GM18907 (cell line): Measurements from ENCODE around the gene LTF.
"Not testable (repeated sequence)": the region's sequence is repeated elsewhere in the genome, so short reads cannot be mapped to it uniquely, and the experiment has no call there.

Experiments used
- ATAC-seq: cut with Tn5 transposase; IDR thresholded peaks from one replicate; pipeline ENCODE4 v1.9.1; 2021; ENCODE audit warnings: mild to moderate bottlenecking, moderate library complexity; ENCODE audit not compliant: unreplicated experiment

Gene LTF

GRCh38 chr3:46398186-46398955 lies 66.3 kb downstream of the LTF start:
- no peak for ATAC-seq

- no peak for ATAC-seq
These were observed 67.6 kb downstream of the LTF start for GRCh38 chr3:46397111-46397510.

DNA sequence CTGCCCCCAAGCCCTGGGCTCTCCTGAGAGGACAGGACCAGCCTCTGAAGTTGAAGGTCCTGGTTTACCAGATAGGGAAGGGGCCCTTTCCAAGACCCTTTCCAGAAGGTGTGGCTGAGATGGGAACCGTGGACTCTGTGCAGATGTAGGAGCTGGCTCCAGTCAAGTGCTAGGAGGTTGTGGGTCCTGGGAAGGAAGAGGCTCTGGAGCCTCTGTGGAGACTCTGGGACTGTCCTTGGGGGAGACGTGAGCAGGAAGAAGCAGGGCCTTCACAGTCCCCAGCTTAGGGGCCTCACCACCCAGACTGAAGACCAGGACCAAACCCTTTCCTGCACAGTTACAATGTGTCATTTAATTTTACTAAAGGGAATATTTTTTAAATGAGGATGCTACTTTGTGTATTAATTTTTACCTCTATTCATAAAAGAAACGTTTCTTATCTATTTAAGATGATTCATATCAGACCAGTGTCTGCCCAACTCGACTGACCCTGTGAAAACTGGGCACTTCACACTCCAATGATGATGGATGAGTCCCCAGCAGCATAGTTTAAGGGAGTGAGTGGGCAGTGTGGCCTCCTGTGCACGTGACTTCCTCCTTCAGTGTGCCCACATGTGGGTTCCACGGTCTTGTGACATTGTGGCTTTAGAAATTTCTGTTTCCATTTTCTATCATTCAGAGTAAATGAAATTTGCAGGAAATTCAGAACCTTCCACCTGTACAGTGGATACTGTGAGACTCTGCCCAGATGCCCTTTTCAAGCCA lies 68.8 kb downstream of the LTF start:
- ATAC-seq: no peak

DNA sequence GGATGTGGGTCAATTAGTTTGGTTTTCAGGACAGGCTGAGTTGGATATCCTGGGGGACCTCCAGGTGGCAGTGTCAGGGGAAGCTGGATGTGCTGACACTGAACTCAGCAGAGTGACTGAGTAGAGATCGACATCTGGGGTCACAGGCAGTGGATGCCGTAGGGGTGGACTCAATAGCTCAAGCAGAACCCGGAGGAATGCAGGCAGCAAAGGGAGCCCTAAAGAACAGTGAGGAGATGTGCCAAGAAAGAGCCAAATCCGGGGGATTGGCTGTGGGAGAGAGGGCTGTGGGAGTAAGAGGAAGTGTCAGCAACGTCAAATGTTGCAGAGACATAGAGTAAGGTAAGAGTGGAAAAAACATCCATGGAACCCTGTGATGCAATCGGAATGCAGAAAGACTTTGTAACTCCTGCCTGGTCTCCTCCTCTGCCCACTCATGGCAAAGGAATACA lies 69.5 kb downstream of the LTF start:
- no peak for ATAC-seq

GRCh38 chr3:46393554-46394434 lies 70.9 kb downstream of the LTF start:
- no peak for ATAC-seq

DNA sequence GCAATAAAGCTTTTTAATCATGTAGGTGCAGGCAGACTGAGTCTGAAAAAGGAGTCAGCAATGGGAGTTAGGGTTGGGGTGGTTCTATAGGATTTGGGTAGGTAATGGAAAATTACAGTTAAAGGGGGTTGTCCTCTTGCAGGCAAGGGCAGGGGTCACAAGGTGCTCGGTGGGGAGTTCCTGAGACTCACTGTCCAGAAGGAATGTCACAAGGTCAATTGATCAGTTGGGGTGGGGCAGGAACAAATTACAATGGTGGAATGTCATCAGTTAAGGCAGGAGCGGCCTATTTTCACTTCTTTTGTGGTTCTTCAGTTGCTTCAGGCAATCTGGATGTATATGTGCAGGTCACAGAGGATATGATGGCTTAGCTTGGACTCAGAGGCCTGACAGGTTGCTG lies 71.7 kb downstream of the LTF start:
- ATAC-seq: no peak

DNA sequence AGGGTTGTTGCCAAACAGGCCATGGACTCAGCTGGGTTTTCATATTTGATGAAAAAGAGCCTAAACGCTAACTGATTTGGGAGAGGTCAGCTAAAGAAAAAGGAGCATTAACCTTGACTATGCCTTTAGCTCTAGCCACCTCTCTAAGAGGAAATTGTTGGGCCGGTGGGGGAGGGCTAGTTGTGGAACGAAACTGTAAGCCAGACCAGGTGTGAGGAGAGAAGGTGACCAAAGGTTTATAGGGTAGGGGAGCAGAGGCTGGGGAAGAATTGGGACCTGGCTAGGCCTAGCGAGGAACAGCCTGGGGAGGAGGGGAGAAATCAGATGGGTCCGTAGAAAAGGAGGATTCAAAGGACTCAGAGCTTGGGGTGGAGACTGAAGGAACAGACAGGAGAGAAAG lies 73.2 kb downstream of the LTF start:
- ATAC-seq: not testable (repeated sequence)

DNA sequence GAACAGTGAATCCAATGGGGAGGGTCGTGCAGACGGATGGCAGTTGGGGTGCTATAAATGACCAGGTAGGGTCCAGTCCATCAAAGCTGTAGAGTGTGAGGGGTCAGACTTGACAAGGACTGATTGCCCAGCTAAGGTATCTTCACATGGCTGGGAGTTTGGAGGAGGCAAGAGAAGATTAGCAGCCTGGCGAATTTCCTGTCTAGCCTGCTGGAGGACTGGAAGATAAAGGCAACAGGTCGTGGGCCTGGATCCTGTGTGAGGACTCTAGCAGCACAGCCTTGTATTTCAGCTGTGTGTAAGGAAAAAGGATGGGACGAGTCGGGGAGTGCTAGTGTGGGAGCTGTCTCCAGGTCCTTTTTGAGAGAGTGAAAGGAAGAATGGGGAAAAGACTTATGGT lies 75.4 kb downstream of the LTF start:
- no peak for ATAC-seq

DNA sequence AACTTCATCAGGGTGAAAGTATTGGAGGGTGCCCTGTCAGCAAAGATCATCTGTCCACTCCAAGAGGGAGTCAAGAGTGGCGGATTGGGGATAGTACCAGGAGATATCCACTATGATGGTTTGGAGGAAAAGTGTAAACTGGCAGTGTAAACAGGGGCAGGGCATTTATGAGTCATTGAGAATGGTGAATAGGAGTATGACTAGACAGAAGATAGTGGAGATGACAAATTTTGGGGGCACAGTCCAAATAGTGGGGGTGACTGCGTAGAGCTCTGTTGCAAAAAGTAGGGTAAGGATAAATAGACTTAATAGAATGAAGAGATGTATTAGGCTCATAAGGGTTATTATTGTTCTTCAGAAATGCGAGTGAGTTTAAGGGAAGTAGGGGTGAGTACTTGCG lies 75.9 kb downstream of the LTF start:
- ATAC-seq: not testable (repeated sequence)

GRCh38 chr3:46386205-46386604 lies 78.5 kb downstream of the LTF start:
- no peak for ATAC-seq
